Skeletal muscle satellite cell (primary cell): ENCODE data around the gene RIPK4.

ENCODE experiments used
- H3K27me3 ChIP-seq: 2 replicates; pipeline ENCODE4 v1.7.0; 2013; ENCODE audit warnings: low read length; ENCODE audit not compliant: control insufficient read depth, insufficient read depth
- H3K36me3 ChIP-seq: 2 replicates; pipeline ENCODE4 v1.7.0; 2013; ENCODE audit warnings: mild to moderate bottlenecking, control low read depth, low read length; ENCODE audit not compliant: insufficient read depth
- H3K4me1 ChIP-seq: 2 replicates; pipeline ENCODE4 v1.7.0; 2013; ENCODE audit warnings: low read length; ENCODE audit not compliant: control insufficient read depth, insufficient read depth
- H3K4me2 ChIP-seq: 2 replicates; pipeline ENCODE4 v1.7.0; 2013; ENCODE audit warnings: mild to moderate bottlenecking, low read length
- H3K4me3 ChIP-seq: 2 replicates; pipeline ENCODE4 v1.7.0; 2013; ENCODE audit warnings: low read length
- H3K9ac ChIP-seq: 2 replicates; pipeline ENCODE4 v1.7.0; 2013; ENCODE audit warnings: mild to moderate bottlenecking, low read depth, low read length, moderate library complexity
- H3K9me3 ChIP-seq: replicated peaks from 2 replicates; pipeline ENCODE4 v1.7.0; 2013; ENCODE audit warnings: mild to moderate bottlenecking, control low read depth, low read length

RIPK4 gene

GRCh38 chr21:41804381-41804780, 37.5 kb upstream of the RIPK4 start:
- no peak overlapping the region for H3K4me2 ChIP-seq
- no peaks in the 10 kb centered on the region for H3K9me3 ChIP-seq
- H3K4me1 ChIP-seq = peaks cover 10% of the 10 kb centered on the region
- H3K36me3 ChIP-seq = peaks cover 17% of the 10 kb centered on the region
- H3K9ac ChIP-seq = no peak overlapping the region
- no peak overlapping the region for H3K4me3 ChIP-seq
- no peaks in the 10 kb centered on the region for H3K27me3 ChIP-seq

GRCh38 chr21:41803316-41803715, 36.5 kb upstream of the RIPK4 start:
- no peaks in the 10 kb centered on the region for H3K27me3 ChIP-seq
- no peak overlapping the region for H3K4me3 ChIP-seq
- no peak overlapping the region for H3K4me2 ChIP-seq
- H3K36me3 ChIP-seq = peaks cover 20% of the 10 kb centered on the region
- no peak overlapping the region for H3K9ac ChIP-seq
- no peaks in the 10 kb centered on the region for H3K9me3 ChIP-seq
- peaks cover 10% of the 10 kb centered on the region for H3K4me1 ChIP-seq

- peaks cover 22% of the 10 kb centered on the region for H3K36me3 ChIP-seq
- H3K4me3 ChIP-seq = no peak overlapping the region
- H3K27me3 ChIP-seq = no peaks in the 10 kb centered on the region
- no peak overlapping the region for H3K9ac ChIP-seq
- peaks cover 10% of the 10 kb centered on the region for H3K4me1 ChIP-seq
- no peaks in the 10 kb centered on the region for H3K9me3 ChIP-seq
- peak overlapping the region; percentile 17 for H3K4me2 ChIP-seq
Observed at GRCh38 chr21:41802684-41803083, 35.8 kb upstream of the RIPK4 start.

DNA sequence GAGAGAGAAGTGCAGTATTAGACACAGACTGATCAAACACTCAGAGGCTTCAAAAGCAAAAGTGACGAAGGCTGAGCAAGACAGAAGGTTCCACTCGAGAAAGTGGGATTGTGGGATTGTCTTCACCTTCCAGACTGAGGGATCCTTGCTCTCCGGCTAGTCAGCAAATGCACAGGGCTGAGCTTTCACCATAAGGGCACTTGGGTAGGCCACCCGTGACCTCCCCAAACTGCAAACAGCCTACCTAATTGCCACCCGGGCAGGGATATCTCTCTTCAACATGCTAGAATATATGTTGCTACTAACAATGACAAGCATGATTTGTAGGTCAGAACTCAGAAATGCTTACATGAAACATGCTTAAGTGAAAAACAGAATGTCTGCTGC, 35.3 kb upstream of the RIPK4 start:
- no peak overlapping the region for H3K4me2 ChIP-seq
- no peaks in the 10 kb centered on the region for H3K9me3 ChIP-seq
- no peaks in the 10 kb centered on the region for H3K27me3 ChIP-seq
- H3K9ac ChIP-seq = no peak overlapping the region
- H3K4me1 ChIP-seq = peaks cover 10% of the 10 kb centered on the region
- H3K4me3 ChIP-seq = no peak overlapping the region
- peaks cover 22% of the 10 kb centered on the region for H3K36me3 ChIP-seq

DNA sequence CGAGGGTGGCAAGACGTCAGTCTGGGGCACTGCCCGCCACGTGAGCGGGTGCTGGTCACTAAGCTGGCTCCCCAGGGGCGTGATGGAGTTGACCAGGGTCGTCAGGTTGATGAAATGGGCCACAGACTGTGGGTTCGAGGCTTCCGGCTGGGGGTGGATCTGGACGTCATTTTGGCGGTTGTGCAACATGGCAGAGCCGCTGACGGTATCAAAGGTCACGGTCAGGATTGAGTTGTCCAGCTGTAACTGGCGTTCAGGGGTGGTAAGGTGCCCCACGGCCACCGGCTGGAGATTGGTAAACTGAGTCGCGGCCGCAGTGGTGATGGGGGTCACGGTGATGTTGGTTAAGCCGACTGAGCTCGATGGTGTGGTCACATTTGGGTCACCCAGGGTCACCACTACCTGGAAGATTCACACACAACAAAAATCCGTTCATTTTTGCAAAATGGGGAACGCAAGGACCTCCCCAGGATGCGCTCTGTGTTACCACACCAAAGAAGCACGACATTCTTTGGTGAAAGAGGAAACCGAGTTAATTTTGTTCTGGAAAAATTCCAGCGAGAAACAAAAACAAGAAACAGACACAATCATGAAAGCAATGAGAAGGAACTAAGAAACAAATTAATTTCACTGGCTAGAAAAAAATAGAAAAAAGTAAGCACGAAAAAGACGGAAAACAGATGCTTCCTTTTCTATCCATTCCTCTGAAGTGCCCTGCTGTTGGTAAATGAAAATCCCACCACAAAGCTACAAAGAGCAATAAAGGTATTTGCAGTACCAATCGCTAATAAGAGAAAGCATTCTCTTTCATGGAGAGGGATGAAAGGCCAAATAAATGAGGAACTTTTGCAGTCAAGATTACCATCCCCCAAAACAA, 34.7 kb upstream of the RIPK4 start:
- Histone ChIP-seq H3K4me3 (no peak overlapping the region), H3K4me1 (peaks cover 10% of the 10 kb centered on the region), H3K9ac (no peak overlapping the region), H3K4me2 (no peak overlapping the region), H3K9me3 (no peaks in the 10 kb centered on the region), H3K27me3 (no peaks in the 10 kb centered on the region), H3K36me3 (peaks cover 22% of the 10 kb centered on the region)

- H3K9me3 ChIP-seq = no peaks in the 10 kb centered on the region
- H3K36me3 ChIP-seq = peaks cover 22% of the 10 kb centered on the region
- no peak overlapping the region for H3K4me3 ChIP-seq
- no peak overlapping the region for H3K9ac ChIP-seq
- H3K4me1 ChIP-seq = peaks cover 10% of the 10 kb centered on the region
- no peaks in the 10 kb centered on the region for H3K27me3 ChIP-seq
- H3K4me2 ChIP-seq = no peak overlapping the region
Observed at GRCh38 chr21:41800425-41801320, 33.8 kb upstream of the RIPK4 start.

- H3K36me3 ChIP-seq = peaks cover 21% of the 10 kb centered on the region
- H3K27me3 ChIP-seq = no peaks in the 10 kb centered on the region
- peaks cover 10% of the 10 kb centered on the region for H3K4me1 ChIP-seq
- no peaks in the 10 kb centered on the region for H3K9me3 ChIP-seq
- H3K4me2 ChIP-seq = no peak overlapping the region
- no peak overlapping the region for H3K9ac ChIP-seq
- H3K4me3 ChIP-seq = no peak overlapping the region
Observed at GRCh38 chr21:41799763-41800162, 32.9 kb upstream of the RIPK4 start.

GRCh38 chr21:41798326-41798725, 31.5 kb upstream of the RIPK4 start:
- Histone ChIP-seq H3K36me3 (peaks cover 15% of the 10 kb centered on the region), H3K4me3 (no peak overlapping the region), H3K9me3 (no peaks in the 10 kb centered on the region), H3K9ac (no peak overlapping the region), H3K4me2 (no peak overlapping the region), H3K27me3 (no peaks in the 10 kb centered on the region), H3K4me1 (peaks cover 8% of the 10 kb centered on the region)

DNA sequence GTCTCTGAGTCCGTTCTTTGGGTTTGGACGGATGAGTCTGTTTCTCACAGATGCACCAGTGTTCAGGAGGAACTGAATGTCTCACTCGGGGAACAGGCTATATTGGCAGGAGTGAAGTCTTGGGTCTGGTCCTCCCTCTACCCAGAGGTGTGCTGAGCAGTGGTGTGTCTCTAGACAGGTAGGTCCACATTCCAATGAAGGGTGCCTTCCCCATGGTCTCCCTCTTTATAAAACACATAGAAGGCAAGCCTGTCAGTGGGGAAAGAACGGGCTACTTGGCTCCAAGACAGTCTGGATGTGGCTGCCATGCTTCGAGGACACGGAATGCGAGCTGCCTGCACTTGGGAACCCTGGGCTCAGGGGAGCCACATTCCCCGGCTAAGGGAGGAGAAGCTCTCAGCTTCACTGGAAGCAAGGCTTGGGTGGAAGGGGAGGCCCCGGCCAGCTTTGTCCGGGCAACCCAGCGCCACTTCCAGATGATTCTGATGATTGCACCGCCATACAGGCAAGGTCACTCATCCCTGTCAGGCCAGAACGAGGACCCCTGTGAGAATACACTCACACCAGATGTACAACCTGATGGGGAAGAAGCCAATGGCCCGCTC, 29.7 kb upstream of the RIPK4 start:
- no peaks in the 10 kb centered on the region for H3K27me3 ChIP-seq
- peaks cover 15% of the 10 kb centered on the region for H3K36me3 ChIP-seq
- H3K9me3 ChIP-seq = no peaks in the 10 kb centered on the region

GRCh38 chr21:41795726-41796125, 28.9 kb upstream of the RIPK4 start:
- no peak overlapping the region for H3K4me2 ChIP-seq
- H3K9me3 ChIP-seq = no peaks in the 10 kb centered on the region
- no peak overlapping the region for H3K9ac ChIP-seq
- peaks cover 8% of the 10 kb centered on the region for H3K36me3 ChIP-seq
- no peak overlapping the region for H3K4me3 ChIP-seq
- H3K4me1 ChIP-seq = no peaks in the 10 kb centered on the region
- H3K27me3 ChIP-seq = no peaks in the 10 kb centered on the region

More for the DNA sequence above, 29.7 kb upstream of the RIPK4 start:
- H3K4me3 ChIP-seq = no peak overlapping the region
- no peak overlapping the region for H3K9ac ChIP-seq
- H3K4me1 ChIP-seq = no peaks in the 10 kb centered on the region
- no peak overlapping the region for H3K4me2 ChIP-seq

DNA sequence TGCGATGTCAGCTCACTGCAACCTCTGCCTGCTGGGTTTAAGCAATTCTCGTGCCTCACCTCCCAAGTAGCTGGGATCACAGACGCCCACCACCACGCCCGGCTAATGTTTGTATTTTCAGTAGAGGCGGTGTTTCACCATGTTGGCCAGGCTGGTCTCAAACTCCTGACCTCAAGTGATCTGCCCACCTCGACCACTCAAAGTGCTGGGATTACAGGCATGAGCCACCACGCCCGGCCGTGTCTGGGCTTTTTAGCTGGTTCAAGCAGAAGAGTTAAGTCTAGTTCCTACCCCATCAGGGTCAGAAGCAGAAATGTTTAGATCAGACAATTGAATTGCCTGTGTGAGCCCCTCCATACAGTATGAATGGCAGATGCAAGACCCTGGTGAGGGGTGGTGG, 27.7 kb upstream of the RIPK4 start:
- H3K9me3 ChIP-seq = no peaks in the 10 kb centered on the region
- H3K4me2 ChIP-seq = no peak overlapping the region
- no peak overlapping the region for H3K9ac ChIP-seq
- peaks cover 5% of the 10 kb centered on the region for H3K36me3 ChIP-seq
- no peaks in the 10 kb centered on the region for H3K4me1 ChIP-seq
- no peaks in the 10 kb centered on the region for H3K27me3 ChIP-seq
- no peak overlapping the region for H3K4me3 ChIP-seq
